Vagina (tissue), 2 donors: Measurements from ENCODE around the gene TRPM5. TPM values are rescaled to one million over a fixed set of nuclear protein-coding genes. Genes with fewer than 3 reads are reported as not detected.

ENCODE experiments used
- DNase-seq, 2 donors: peaks; one replicate each; pipeline ENCODE4 v3.0.0-alpha.2; 2017; ENCODE audit errors: extremely low spot score in 2 of 2
- H3K27ac ChIP-seq: fragments of 200-600 bp; sonication (generic); one replicate; pipeline ENCODE4 v1.5.1; 2019
- H3K27me3 ChIP-seq: fragments of 200-600 bp; sonication (generic); one replicate; pipeline ENCODE4 v1.5.1; 2019
- H3K36me3 ChIP-seq, 2 donors: fragments of 200-600 bp; sonication (generic); one replicate each; pipeline ENCODE4 v1.5.1; 2017 to 2019
- H3K4me1 ChIP-seq: fragments of 200-600 bp; sonication (generic); one replicate; pipeline ENCODE4 v1.5.1; 2019
- H3K4me3 ChIP-seq, 2 donors: fragments of 200-600 bp; sonication (generic); 1 replicate in 1 of 2; 2 replicates in 1 of 2; pipeline ENCODE4 v1.5.1; 2016 to 2019
- H3K9me3 ChIP-seq: fragments of 200-600 bp; sonication (generic); one replicate; pipeline ENCODE4 v1.5.1; 2019
- POLR2A ChIP-seq, 2 donors: fragments of 450-650 bp; IDR thresholded peaks; one replicate each; pipeline ENCODE4 v1.6.1; 2017; ENCODE audit warnings: antibody characterized with exemption in 2 of 2, mild to moderate bottlenecking in 2 of 2, moderate library complexity in 2 of 2
- POLR2AphosphoS5 ChIP-seq, 2 donors: sonication (generic); formaldehyde crosslinking; IDR thresholded peaks; one replicate each; pipeline ENCODE4 v1.9.0; 2017; ENCODE audit warnings: antibody characterized with exemption in 2 of 2, mild to moderate bottlenecking in 2 of 2, low read depth in 1 of 2; ENCODE audit not compliant: insufficient read depth in 1 of 2
- intact Hi-C: fragments of 100-400 bp; cut with DNase I; formaldehyde crosslinking; loops from one replicate; pipeline ENCODE4 v1.15.1; 2023
- total RNA-seq: library from RNA; depleted of rRNA; stranded (reverse); fragments of >200 nt; gene quantifications from one replicate; pipeline ENCODE4 v1.2.3, GENCODE V29; 2016
- TF ChIP-seq, protein P1 (sequence below), 3 experiments: fragments of 450-650 bp in 2 of 3; fragments of 200-600 bp in 1 of 3; sonication (generic) in 1 of 3; IDR thresholded peaks; one replicate each; pipeline ENCODE4 v1.5.1; 2017 to 2019; ENCODE audit warnings: antibody characterized with exemption in 3 of 3, mild to moderate bottlenecking in 2 of 3, moderate library complexity in 2 of 3

The TRPM5 gene
- total RNA-seq, 1 donor from 2014 or later: not detected

DNA sequence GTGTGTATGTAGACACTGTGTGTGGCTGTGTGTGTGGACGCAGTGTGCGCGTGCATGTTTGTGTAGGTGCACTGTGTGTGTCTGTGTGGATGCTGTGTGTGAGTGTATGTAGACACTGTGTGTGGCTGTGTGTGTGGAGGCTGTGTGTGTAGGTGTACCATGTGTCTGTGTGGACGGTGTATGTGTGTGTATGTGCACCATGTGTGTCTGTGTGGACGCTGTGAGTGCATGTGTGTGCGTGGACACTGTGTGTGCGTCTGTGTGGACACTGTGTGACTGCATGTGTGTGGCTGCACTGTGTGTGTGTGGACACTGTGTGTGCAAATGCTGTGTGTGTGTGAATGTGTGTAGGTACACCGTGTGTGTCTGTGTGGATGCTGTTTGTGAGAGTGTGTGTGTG is 10.3 kb downstream of the TRPM5 start:
- H3K36me3 ChIP-seq: no peaks in the 10 kb centered on the region
- H3K27me3 ChIP-seq: no peaks in the 10 kb centered on the region
- intact Hi-C loops: no loop called here
- H3K4me3 ChIP-seq: no peak overlapping the region
- no peak for DNase-seq
- H3K27ac ChIP-seq: no peak overlapping the region
- H3K4me1 ChIP-seq: no peaks in the 10 kb centered on the region
- TF ChIP-seq, protein P1, sequence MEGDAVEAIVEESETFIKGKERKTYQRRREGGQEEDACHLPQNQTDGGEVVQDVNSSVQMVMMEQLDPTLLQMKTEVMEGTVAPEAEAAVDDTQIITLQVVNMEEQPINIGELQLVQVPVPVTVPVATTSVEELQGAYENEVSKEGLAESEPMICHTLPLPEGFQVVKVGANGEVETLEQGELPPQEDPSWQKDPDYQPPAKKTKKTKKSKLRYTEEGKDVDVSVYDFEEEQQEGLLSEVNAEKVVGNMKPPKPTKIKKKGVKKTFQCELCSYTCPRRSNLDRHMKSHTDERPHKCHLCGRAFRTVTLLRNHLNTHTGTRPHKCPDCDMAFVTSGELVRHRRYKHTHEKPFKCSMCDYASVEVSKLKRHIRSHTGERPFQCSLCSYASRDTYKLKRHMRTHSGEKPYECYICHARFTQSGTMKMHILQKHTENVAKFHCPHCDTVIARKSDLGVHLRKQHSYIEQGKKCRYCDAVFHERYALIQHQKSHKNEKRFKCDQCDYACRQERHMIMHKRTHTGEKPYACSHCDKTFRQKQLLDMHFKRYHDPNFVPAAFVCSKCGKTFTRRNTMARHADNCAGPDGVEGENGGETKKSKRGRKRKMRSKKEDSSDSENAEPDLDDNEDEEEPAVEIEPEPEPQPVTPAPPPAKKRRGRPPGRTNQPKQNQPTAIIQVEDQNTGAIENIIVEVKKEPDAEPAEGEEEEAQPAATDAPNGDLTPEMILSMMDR (IDR thresholded peaks at IDR 0.05): no peak
- TF ChIP-seq POLR2A (IDR thresholded peaks at IDR 0.05) (no peak), POLR2AphosphoS5 (IDR thresholded peaks at IDR 0.05; ENCODE audit: insufficient read depth in 1 of 2, low read depth in 1 of 2) (no peak)
- H3K9me3 ChIP-seq: no peaks in the 10 kb centered on the region

GRCh38 chr11:2433106-2433925 is 11.0 kb downstream of the TRPM5 start:
- no peaks in the 10 kb centered on the region for H3K4me1 ChIP-seq
- H3K27me3 ChIP-seq: no peaks in the 10 kb centered on the region
- DNase-seq: no peak
- intact Hi-C loops: no loop called here
- no peak overlapping the region for H3K4me3 ChIP-seq
- H3K9me3 ChIP-seq: no peaks in the 10 kb centered on the region
- no peak for TF ChIP-seq POLR2AphosphoS5 (IDR thresholded peaks at IDR 0.05; ENCODE audit: insufficient read depth in 1 of 2, low read depth in 1 of 2)
- no peak for TF ChIP-seq POLR2A (IDR thresholded peaks at IDR 0.05)
- TF ChIP-seq, protein P1 (IDR thresholded peaks at IDR 0.05): no peak
- H3K27ac ChIP-seq: no peak overlapping the region
- no peaks in the 10 kb centered on the region for H3K36me3 ChIP-seq

DNA sequence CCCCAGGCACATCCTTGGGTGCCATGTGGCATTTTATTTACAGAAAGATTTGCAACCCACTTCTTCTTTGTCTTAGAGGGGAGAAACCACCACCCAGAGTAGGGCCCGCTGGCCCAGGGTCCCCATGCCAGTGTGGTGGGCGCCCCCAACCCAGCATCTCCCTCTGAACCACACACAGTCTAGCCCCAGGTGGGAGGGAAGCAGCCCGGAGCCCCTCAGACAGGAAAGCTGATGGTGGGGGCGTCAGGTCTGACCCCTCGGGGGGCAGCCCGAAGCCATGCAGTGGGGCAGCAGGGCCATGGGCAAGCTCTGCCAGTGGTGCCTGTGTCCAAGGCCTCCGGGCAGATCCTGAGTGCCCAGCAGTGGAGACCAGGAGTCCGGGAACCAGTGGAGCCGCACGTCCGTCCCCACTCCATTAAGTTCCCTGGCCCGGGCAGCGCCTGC is 11.7 kb downstream of the TRPM5 start:
- Histone ChIP-seq H3K4me3 (no peak overlapping the region), H3K27me3 (no peaks in the 10 kb centered on the region), H3K27ac (no peak overlapping the region), H3K9me3 (no peaks in the 10 kb centered on the region), H3K36me3 (no peaks in the 10 kb centered on the region), H3K4me1 (no peaks in the 10 kb centered on the region)
- TF ChIP-seq, protein P1 (IDR thresholded peaks at IDR 0.05): no peak
- TF ChIP-seq POLR2AphosphoS5 (IDR thresholded peaks at IDR 0.05; ENCODE audit: insufficient read depth in 1 of 2, low read depth in 1 of 2) (no peak), POLR2A (IDR thresholded peaks at IDR 0.05) (no peak)
- intact Hi-C loops: no loop called here
- DNase-seq: no peak

DNA sequence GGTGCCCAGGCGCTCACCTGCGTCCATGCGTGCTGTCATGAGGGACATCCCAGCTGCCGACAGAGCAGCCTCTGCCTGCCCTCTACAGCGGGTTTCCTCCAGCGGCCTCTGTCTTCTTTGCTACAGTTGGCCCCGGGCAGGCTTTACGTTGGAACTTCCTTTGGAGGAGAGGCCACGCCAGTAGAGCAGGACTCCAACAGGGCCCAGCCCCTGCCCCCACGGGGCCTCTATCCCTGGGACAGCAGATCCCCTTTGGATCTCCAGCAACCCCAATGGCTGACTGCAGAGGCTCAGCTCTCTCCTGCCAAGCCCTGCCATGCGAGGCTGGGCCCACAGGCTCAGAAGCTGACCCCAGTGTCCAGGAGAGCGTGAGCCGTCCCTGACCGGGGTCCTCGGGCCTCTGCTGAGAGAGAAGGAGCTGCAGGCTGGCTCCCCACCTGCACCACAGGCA is 12.1 kb downstream of the TRPM5 start:
- H3K36me3 ChIP-seq: no peaks in the 10 kb centered on the region
- intact Hi-C loops: no loop called here
- no peaks in the 10 kb centered on the region for H3K9me3 ChIP-seq
- no peaks in the 10 kb centered on the region for H3K4me1 ChIP-seq
- H3K4me3 ChIP-seq: no peak overlapping the region
- TF ChIP-seq POLR2A (IDR thresholded peaks at IDR 0.05): no peak
- TF ChIP-seq, protein P1 (IDR thresholded peaks at IDR 0.05): no peak
- no peak for DNase-seq
- no peak overlapping the region for H3K27ac ChIP-seq
- H3K27me3 ChIP-seq: no peaks in the 10 kb centered on the region

DNA sequence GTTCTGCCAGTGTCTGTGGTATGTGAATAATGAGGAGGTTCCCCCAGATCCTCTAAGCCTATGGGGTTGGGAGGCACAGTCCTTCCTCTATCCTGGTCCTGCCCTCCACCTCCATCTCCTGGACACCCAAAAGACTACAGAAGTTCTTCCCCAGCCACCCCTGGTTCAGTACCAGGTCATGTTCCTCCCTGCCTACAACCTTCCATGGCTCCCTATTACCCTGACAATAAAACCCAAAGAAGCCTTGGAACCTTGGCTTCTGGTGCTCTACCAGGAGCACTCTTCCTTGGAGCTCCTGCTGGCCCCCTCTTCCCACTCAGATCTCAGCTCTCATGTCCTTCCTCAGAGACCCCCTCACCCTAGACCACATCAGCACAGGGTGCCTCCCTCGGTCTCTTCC is 12.9 kb downstream of the TRPM5 start:
- intact Hi-C loops: no loop called here
- Histone ChIP-seq H3K9me3 (no peaks in the 10 kb centered on the region), H3K4me1 (no peaks in the 10 kb centered on the region), H3K4me3 (no peak overlapping the region), H3K27ac (no peak overlapping the region), H3K27me3 (no peaks in the 10 kb centered on the region), H3K36me3 (no peaks in the 10 kb centered on the region)
- TF ChIP-seq, protein P1 (IDR thresholded peaks at IDR 0.05): no peak
- TF ChIP-seq POLR2AphosphoS5 (IDR thresholded peaks at IDR 0.05; ENCODE audit: insufficient read depth in 1 of 2, low read depth in 1 of 2) (no peak), POLR2A (IDR thresholded peaks at IDR 0.05) (no peak)
- no peak for DNase-seq
